GM08714 (cell line): ENCODE measurements around the gene KIF3C.
"Not testable (repeated sequence)": the region's sequence is repeated elsewhere in the genome, so short reads cannot be mapped to it uniquely, and the experiment has no call there.

Experiments
- H3K4me3 ChIP-seq: fragments of 200-500 bp; sonication (Bioruptor generic); 2 replicates; pipeline ENCODE4 v1.5.1; 2014; ENCODE audit warnings: mild to moderate bottlenecking, low read length, inconsistent platforms
- ZNF274 ChIP-seq: IDR thresholded peaks from 2 replicates; pipeline ENCODE4 v1.6.1; 2012; ENCODE audit warnings: mild to moderate bottlenecking, low read depth, low read length

KIF3C gene

GRCh38 chr2:26009567-26009963, 27.3 kb upstream of the KIF3C start:
- no peak for TF ChIP-seq ZNF274
- H3K4me3 ChIP-seq, result no peak overlapping the region

GRCh38 chr2:26008851-26009566, 26.7 kb upstream of the KIF3C start:
- no peak for TF ChIP-seq ZNF274
- H3K4me3 ChIP-seq, result no peak overlapping the region

DNA sequence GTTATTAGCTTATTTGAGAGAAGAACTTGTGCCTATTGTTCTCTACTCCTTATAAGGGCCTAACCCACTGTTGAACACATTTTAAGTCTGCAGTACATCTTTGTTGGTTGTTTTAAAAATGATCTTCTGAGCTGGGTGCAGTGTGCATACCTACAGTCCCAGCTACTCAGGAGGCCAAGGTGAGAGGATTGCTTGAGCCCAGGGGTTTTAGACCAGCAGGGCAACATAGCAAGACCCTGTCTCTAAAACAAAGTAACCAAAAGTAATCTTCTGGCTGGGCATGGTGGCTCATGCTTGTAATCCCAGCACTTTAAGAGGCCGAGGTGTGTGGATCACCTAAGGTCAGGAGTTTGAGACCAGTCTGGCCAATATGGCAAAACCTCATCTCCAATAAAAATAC, 25.8 kb upstream of the KIF3C start:
- TF ChIP-seq ZNF274, result no peak
- H3K4me3 ChIP-seq, result no peak overlapping the region

DNA sequence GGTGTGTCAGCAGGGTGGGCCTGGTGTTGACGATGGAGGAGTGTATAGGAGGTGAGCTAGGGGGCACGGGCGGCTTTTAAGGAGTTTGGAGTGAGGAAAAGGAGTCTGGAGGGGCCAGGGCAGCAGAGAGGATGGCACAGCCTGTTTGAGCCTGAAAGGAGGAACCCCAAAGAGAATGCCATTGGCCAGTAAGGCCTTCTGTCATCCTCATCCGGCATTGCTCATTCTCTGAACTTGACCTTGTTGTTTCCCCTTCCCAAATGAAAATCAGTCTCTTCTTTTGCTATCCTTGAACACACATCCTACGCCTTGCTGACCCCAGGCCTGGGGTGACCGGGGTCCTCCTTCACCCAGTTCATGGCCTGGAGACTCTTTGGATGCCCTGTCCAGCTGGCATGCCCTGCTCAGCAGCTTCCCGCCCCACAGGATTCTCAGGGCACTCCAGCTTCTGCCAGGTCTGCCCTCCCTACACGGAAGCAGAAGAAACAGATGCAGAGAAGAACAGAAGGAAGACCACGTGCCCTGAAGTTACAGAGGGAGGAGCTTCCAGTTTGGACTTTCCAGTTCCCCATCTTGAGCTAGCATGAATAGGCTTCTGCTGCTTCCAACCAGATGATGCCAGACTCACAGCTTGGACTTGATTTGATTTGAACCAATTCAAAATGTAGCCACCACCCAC, 20.5 kb upstream of the KIF3C start:
- H3K4me3 ChIP-seq, result no peak overlapping the region
- no peak for TF ChIP-seq ZNF274

DNA sequence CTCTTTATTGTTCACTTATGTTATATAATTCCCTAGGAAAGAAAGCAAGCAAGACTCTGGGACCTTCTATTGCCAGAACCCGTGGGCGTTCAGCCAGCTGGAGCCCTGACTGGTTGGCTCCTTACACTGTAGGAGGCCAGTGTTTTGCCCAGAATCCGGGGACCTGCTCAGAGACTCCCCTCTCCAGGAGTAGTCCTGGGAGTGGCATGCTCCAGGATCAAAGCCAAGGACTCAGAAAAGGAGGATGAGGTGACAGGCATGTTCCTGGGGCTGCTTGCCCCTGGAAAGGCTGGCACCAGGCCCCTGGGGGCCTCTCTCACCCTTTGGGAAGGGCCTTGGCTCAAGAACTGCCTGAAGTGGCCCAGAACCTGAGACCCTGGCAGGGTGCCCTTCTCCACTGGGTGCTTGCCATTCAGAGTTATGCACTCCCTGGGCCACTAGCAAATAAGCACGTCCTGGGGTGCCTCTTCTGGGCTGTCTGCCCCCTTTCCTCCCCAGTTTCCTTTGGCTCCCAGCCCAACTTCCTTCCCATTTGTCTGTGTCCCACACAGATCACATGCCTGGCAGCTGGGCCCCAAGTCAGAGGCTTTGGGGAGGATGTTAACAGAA, 19.6 kb upstream of the KIF3C start:
- H3K4me3 ChIP-seq, result no peak overlapping the region
- TF ChIP-seq ZNF274, result no peak

- no peak for TF ChIP-seq ZNF274
- H3K4me3 ChIP-seq, result no peak overlapping the region
Observed at GRCh38 chr2:26000561-26001082, 18.3 kb upstream of the KIF3C start.

- H3K4me3 ChIP-seq, result not testable (repeated sequence)
Observed at GRCh38 chr2:25999406-25999805, 17.1 kb upstream of the KIF3C start.

- H3K4me3 ChIP-seq, result not testable (repeated sequence)
Observed at GRCh38 chr2:25998816-25999383, 16.6 kb upstream of the KIF3C start.

GRCh38 chr2:25996844-25997243, 14.5 kb upstream of the KIF3C start:
- no peak overlapping the region for H3K4me3 ChIP-seq
- TF ChIP-seq ZNF274, result no peak

DNA sequence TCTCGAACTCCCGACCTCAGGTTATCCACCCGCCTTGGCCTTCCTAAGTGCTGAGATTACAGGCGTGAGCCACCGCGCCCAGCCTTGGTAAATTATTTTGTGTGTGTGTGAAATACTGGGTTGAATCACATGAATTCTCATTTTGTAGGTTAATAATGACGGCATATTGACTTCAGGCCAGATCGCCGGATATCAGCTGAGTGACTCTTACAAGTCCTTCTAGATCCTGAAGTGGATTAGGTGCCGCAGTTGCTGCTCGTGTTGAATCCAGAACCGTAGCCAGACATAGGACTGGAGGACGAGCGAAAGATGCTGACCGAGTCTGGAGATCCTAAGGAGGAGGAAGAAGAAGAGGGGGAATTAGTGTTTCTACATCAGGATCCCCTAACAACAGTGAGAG, 12.2 kb upstream of the KIF3C start:
- TF ChIP-seq ZNF274, result no peak
- no peak overlapping the region for H3K4me3 ChIP-seq

GRCh38 chr2:25993049-25993448, 10.8 kb upstream of the KIF3C start:
- TF ChIP-seq ZNF274, result no peak
- no peak overlapping the region for H3K4me3 ChIP-seq

GRCh38 chr2:25992556-25992955, 10.3 kb upstream of the KIF3C start:
- H3K4me3 ChIP-seq, result no peak overlapping the region
- no peak for TF ChIP-seq ZNF274

DNA sequence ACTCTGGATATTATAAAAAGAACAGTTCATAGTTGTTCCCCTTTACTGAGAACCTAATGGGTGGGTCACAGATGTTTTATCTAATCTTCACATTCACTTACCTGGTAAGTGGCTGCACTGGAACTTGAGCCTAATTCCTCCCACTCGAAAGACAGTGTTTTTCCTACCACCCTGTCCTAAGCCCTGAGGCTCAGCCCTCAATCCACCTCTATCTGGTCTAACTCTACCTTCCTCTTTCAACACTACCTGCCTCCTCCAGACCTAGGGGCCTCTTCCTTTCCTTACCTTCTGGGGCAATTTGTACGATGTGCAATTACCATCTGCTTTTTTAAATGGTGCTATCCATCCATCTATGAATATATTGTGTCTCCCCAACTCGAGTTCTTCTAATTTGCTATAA, 9.7 kb upstream of the KIF3C start:
- no peak overlapping the region for H3K4me3 ChIP-seq
- TF ChIP-seq ZNF274, result no peak

DNA sequence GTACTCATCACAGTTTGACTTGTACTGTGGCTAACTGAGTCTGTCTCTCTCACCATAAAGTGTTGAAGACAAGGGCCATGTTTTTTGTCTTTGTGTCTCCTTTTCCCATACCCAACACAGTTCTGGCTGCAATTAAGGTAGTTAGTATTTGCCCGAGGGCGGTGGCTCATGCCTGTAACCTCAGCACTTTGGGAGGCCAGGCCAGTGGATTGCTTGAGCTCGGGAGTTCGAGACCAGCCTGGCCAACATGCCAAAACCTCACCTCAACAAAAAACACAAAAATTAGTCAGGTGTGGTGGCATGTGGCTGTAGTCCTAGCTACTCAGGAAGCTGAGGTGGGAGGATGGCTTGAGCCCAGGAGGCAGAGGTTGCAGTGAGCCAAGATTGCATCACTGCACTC, 6.9 kb upstream of the KIF3C start:
- TF ChIP-seq ZNF274, result no peak
- no peak overlapping the region for H3K4me3 ChIP-seq

GRCh38 chr2:25988134-25988533, 5.8 kb upstream of the KIF3C start:
- H3K4me3 ChIP-seq, result no peak overlapping the region
- no peak for TF ChIP-seq ZNF274
